ENCODE data around the gene AREL1.

Gene AREL1

DNA sequence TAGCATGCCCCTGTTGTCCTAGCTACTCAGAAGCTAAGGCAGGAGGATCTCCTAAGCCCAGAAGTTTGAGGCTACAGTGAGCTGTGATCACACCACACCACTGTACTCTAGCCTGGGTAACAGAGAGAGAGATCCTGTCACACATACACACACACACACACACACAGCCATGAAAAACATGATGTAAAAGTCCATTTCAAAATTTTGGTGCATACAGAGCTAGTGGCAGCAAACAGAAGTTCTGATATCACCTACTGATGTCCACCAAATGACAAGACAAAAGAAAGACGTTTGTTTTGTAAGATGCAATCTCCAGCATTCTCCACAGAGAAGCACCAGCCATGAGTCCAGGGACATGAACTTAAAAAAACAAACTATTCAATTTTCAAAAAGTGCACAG, 15.9 kb downstream of the AREL1 start:
- no peak for DNase-seq

DNA sequence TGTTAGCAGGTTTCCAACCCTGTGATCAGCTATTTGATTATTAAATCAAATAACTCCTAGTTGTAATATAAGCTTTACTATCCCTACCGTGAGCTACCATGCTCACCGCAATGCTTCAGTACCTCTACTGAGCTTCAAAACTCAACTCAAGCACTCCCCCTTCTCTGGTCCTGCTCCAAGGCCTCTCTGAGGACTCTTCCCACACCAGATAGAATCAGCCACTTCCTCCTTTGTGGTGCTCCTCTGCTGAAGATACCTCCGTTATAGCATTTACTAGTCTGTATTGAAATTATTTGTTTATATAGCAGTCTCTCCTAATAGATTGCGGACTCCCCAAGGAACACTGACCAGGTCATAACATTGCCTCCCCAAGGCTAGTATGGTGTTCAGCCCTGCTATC, 17.5 kb downstream of the AREL1 start:
- no peak for DNase-seq

DNA sequence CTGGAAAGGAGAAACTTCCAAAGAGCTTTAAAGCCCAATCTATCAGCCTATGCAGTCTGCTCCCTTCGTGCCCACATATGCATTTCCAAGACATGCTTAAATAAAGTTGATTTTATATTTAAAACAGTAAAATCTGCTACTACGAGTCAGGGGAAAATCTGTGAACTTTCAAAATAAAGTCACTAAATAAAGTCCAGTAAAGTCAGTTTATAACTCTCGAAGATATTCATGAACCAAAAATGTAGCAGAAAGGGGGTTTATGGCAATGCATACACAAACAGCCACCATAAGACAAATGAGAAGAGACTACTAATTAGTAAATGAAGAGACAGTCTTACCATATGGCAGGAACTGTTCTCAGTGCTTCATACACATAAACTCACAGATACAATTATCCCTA, 19.7 kb downstream of the AREL1 start:
- no peak for DNase-seq

DNA sequence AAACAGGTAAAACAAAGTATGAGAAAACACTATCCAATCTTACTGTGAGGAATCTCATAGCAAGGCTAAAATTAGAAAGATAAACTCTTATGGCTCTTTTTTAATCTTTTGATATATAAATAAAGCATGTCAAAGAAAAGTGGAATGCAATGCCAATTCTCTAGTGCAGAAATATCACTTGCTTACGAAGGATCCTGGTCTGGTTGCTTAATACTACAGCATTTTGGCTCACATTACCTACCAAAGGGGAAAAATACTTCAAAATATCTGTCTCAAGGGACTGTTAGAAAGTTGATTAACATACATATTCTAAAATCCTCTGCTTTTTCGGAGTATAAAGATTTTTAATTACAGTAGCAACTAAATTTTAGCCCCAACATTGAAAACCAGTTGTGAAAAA, 21.4 kb downstream of the AREL1 start:
- DNase-seq: no peak

DNA sequence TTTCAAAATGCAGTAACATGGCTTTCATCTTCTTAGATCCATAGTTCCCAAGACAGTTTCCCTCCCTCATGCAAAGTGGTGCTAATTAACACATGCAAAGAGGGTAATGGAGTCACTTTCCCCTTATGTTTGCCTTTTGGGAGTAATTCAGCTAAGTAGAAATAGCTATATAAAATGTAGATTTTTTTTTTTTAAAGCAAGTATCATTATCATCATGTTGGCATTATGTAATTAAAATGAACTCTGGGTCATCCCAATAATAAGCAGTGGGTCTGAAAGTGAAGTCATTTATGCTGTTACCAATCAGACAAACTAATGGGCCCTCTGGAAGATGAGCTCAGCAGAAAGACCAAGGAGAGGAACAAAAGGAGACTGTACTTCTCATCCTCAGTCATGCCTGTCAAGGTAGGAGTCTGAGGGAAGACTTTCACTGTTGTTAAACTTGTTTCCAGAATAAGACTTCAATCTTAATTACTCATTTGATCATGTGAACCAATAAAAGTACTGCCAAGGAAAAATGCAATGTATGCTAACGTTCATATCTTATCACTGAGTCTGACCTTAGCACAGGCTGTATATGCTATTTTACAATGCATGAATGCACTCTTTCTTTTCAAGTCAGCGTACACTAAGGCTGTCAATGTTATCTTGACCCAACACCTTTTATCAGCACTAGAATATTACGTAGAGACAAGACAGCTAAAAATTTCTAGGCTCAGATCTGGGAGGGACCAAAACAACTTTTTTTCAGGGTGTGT, 26.8 kb downstream of the AREL1 start:
- no peak for DNase-seq

DNA sequence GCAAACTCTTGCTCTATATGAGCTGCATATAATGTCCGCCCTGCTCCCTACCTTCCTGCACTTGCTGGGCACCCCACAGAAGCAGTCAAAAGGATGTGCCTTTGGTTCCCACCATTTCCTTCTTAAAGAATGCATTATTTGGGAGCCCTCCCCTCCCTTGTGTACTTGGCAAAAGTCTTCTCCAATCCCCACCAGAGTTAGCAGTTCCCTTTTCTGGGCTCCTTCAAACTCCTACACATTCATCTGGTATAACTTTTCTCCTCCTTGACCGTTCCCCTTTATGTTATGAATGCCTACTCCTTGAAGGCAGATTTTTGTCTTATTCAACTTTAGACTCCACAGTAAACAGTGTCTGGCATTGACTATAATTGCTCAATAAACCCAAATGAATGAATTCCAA, 27.8 kb downstream of the AREL1 start:
- no peak for DNase-seq

DNA sequence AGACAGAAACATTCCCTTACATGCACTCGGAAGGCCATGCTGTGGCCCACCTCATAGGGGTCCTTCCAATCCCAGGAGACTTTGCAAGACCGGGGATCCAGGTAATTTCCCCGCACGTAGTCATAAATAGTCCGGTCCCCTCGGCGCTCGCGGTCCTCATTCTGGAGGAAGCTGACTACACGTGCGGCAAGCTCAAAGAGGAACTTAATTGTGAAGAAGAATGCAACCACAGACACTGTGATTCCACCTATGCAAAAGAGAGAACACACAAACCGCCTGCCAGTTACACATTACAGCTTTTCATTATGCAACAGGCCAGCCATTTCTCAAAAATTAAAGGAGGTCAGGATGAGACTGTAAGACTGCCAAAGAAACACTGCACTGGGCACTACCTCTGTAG, 28.4 kb downstream of the AREL1 start:
- DNase-seq: no peak

DNA sequence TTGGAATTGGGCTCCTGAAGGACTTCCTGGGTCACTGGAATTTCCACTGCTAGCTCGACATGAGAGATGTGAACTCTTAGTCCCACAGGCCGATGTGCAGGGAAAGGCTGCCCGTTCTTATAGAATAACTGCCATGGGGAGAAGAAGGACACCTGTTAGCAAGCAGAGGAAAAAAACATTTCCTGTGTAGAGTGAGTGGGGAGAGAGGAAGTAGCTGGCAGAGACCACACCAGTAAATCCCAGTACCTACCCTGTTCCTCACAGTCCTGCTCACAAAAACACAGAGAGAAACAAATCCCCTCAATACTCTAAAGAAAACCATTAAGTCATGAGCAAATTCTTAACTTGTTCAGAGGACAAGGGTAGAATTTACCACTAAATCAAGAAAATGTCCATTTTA, 29.5 kb downstream of the AREL1 start:
- no peak for DNase-seq

DNA sequence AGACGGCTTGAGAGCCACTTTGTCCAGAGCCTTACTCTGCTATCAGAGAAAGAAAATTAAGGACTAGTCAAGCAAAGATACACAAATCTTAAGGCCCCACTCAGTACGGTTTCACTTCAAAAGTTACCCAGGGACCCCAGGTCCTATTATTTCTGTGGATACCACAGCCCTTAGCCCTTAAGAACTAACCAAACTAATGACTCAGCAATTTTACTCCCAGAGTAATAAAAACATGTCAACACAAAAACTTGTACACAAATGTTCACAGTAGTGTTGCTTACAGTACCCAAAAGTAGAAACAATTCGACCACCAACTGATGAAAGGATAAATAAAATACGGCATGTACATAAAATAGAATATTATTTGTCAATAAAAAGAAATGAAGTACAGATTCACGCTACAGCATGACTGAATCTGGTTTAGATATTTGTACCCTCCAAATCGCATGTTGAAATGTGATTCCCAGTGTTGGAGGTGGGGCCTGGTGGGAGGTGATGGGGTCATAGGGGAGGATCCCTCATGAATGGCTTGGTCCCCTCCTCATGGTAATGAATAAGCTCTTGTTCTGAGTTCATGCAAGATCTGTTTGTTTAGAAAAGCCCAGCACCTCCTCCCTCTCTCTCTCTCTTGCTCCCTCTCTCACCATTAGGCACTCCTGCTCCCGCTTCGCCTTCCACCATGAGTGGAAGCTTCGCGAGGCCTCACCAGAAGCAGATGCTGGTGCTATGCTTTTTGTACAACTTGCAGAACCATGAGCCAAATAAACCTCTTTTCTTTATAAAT, 30.5 kb downstream of the AREL1 start:
- DNase-seq: no peak

DNA sequence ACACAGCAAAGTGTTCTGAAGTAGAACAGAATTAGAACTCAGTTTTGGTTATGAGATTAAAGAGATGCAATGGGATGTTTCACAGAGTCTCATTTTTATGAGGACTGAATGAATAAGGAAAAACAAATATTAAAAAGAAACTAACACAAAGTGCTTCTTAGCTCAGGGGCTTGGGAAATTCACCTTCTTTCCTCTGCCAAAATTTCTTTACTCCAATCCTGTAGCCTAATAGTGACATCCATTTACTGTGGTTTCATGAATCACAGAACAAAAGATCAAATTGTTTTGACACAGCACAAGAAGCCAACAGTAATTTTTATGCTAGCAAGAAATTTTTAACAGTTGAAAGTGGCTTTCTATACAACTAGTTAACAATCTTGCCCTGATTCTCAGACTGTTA, 37.7 kb downstream of the AREL1 start:
- DNase-seq: no peak

DNA sequence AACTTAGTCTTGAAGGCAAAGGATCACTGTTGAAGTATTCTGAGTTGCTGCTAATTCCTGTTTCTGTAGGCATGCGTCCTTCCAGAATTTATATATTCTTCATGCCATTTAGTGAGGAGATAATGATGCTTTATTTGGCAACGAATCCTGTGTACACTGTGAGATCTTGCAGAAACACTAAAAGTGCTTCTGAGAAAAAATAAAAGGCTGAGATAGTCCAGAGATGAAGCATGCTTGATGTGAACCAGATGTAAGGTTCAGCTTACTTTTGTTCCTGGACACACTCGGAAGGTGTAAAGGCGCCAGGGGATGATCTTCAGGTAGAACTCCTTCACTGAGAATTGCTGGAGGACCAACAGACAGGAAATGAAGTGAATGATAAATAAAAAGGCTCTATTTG, 39.1 kb downstream of the AREL1 start:
- no peak for DNase-seq

DNA sequence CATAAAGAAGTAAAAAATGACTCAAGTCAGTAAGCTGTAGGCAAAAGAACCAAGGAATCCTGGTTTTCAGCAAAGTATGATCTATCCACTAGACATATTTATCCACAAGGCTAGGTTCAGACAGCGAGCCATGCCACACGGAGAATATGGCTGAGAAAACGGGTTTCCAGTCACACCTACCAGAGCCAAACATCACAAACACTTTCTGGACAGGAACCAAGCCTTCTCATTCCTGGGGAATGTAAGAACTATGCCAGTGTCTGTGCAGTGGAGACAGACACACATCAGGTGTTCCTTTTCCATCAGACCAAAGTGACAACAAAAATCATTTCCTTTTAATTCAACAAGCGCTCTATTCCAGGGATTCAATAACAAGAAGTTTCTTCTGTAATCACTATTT, 41.1 kb downstream of the AREL1 start:
- DNase-seq: no peak

DNA sequence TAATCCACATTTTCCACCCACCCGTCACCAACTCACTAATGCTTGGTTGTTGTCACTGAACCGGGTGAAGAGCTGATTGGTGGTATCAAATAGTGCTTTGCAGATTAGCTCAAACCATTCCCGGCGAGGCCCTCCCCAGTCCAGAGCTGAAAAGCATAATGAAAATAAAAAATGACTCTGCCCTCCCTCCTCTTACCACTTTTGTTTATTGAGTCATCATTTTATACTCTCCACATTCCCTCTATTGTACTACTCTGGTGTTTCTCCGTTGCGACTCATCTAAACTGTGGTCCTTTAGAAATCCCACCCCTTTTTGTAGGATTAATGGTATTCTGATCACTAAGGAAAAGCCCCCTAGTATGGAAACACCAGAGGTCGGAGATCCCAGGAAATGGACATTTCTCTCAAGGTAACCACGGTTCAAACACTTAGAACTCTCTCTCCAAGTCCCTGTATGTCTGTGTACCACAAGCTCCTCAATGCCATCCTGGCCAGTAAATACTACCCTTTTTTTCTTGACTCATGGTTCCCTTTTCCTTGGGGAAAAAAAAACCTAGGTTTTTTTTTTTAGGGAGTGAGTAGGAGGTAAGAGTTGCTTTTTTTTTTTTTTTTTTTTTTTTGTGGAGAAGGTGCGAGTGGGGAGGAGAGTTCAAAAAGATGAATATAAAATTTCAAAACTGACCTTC, 42.0 kb downstream of the AREL1 start:
- DNase-seq: no peak

DNA sequence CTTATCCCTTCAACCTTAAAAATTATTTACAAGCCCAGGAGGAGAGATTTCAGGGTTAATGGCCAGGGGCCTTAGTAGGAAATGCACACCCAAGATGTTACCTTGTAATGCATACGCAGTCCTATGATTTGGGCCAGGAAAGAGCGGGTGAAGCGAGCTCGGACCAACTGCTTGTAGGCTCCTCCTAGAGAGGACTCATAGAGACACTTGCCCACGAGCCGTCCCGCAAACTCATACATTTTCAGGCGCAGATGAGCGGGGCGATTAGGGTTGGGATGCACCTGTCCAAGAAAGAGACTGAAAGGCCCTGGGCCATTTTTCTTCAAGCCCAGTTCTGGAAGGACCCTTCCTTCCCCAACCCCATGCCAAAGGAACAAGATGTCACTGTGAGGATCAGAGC, 43.0 kb downstream of the AREL1 start:
- no peak for DNase-seq

DNA sequence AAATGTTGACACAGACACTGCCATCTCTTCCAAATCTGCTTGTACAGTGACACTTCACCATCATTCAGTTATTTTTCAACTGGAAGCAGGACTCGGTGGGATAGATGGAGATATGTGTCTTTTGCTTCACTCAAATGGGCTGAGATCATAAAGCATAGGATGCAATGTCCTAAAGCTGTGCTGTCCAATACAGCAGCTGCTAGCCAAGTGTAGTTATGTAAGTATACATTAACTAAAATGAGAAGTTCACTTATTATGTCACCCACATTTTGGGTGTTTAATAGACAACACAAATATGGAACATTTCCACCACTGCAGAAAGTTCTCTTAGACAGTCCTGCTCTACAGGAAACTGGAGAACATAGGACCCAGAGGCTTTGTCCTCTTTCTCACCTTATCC, 43.6 kb downstream of the AREL1 start:
- DNase-seq: no peak

DNA sequence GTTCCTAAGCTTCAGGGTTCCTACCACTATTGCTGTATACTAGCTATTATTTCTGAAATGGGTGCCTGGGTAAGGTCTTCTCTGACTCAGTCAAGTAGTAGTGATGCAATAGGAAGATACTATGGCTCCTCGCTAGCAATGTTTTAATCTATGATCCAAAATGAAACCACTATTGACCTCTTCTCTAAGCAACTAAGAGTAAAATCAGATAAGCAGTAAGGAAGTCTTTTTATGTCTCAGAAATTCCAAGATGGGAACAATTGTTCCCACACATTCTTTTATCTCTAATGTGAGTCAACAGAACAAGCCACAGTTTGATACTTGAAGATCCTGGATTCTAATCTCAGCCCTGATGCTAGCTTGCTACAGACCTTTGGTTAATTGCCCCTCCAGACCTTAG, 45.1 kb downstream of the AREL1 start:
- no peak for DNase-seq

DNA sequence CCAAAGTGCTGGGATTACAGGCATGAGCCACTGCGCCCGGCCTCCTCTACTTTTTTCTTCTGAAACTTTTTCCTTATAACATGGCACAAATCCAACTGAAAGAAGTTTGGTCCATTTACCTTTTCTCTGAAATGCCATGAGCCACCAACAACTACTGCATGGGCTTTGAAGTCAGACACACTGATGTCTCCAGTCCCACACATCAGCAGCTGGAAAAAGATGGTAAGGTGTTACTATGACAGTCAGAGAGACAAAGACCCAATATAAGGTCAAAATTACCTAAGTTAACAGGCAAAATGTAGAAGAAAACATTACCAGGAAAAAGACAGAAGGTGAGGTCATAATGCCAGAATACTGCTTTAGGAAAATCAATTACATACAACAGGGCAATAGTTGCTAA, 48.2 kb downstream of the AREL1 start:
- DNase-seq: no peak

DNA sequence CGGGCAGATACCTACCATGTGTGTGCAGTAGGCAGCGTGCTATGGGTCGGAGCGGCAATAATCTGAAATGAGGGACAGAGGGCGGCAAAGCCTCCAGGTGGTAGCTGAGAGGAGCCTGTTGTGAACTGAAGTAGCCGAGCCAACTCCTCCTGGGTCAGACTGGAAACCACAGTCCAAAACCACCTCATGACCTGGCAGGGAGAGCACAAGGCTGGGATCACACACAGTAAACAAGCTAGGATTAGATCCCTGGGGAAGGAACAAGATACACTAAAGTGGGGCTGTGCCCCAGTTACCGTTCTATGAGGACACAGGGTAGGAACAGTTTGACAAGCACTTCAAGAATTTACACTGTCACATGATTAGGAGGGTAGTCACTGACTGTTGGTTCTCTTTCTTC, 49.0 kb downstream of the AREL1 start:
- no peak for DNase-seq

DNA sequence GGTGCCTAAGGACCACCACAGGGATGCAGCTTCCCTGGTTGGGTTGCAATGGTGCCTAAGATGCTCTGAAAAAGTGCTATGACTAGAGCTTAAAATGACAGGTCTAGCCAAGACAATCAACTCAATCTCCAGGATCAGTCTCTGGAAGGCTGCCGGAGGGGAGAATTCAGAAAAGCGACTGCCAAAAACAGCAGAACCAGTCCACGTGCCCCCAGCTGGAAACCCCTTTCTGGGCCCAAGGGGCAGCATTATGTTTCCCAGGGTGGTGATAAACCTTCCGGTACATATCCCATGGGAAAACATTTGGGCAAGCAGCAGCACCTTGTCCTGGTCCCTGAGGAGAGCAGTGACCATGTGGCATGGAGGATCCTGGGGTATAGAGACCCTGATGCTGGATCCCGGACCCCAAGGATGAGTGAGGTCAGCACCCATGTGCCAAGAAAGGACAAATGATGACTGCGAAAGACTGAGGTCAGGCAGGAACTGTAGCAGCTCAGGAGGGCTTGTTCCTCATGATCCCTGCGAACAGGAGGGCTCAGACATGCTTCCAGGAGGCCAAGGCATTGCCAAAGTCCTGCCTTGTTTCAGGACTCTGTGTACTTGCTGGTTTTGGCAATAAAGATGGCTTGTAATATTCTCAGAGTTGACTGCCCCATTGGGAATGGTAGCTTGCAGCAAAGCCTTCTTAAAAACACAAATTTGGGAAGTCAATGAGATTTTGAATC, 51.0 kb downstream of the AREL1 start:
- DNase-seq: no peak

DNA sequence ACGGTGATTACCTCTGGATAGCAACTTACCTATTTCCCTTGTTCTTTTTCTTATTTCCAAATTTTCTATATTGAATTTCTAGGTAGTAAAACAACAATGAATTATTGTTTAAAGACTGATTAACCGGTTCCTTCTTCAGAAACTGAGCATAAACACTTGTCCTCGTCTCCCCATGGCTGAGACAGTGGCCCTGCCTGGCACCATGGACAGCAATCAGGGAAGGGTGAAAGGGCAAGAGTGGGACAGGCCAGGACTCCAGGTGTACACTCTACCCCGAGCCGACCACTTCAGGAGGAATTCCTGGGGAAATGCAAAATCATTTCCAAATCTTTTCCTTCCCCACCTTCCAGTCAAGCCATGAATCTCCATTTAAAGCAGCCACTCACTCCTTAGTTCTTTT, 52.0 kb downstream of the AREL1 start:
- no peak for DNase-seq

DNA sequence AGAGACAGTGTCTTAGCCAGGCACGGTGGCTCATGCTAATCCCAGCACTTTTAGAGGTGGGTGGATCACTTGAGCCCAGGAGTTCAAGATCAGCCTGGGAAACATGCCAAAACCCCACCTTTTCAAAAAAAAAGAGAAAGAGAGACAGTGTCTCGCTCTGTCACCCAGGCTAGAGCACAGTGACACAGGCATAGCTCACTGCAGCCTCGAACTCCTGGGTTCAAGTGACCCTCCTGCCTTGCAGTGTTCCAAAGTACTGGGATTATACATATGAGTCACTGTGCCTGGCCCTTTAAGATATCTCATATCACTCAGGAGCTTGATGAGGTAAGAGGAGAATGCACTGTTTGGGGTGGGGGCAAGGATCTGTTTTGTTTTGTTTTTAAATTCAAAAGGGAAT, 52.7 kb downstream of the AREL1 start:
- no peak for DNase-seq

DNA sequence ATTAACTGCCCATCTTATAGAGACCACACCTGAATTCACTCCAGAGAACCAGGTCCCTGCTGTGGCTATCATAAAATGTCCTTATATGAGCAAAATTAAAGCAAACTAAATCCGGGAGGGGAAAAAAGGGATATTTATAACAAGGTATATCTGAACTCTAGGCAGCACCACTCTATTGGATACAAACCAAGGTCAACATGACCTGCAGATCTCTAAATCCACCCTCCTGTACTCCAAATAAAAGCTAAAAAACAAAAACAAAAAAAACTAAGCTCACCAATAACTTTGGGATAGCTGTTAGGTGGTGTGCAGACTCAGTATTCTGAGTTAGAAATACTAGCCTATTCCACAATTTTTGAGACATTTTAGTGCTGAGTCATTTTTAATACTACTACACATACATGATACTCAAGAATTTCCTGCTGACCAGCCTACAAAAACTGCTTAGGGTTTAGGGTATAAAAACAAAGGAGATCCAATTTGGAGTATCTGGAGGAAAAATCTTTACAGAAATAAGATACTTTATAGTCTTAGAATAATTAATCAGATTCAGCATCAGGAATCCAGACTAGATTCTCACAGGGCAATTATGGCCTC, 54.2 kb downstream of the AREL1 start:
- DNase-seq: no peak

DNA sequence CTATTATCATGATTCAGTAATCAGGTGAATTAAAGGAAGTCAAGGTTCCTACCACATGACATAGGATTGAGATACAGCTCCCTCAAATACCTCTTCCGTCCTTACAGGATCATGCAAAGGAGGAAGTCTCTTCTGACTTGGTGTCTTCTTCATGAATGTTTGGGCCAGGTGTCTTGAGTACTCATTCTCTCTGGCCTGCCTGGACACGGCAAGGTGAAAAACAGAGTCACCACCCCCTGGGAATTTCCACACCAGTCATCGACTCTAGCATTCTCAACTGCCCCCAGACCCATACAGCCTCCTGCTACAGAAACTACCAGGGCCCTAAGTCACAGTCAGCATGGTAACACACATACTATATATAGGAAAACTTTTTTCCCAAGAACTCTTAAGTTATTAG, 55.9 kb downstream of the AREL1 start:
- no peak for DNase-seq

Measured in NCI-H82 (cell line).